Measurements from ENCODE around the gene E2F3.

- no peak for TF ChIP-seq SETDB1 (IDR thresholded peaks at IDR 0.05; ENCODE audit: insufficient read length, low read length)
- no peak for TF ChIP-seq ZBTB11 (tag by site-specific recombination; conservative IDR thresholded peaks at IDR 0.05; ENCODE audit: low read depth)
- no peak for TF ChIP-seq CTCF (tag by site-specific recombination; IDR thresholded peaks at IDR 0.05)
- no peak for TF ChIP-seq TRIM28 (IDR thresholded peaks at IDR 0.05; ENCODE audit: borderline replicate concordance, low read length)
- TF ChIP-seq ZNF629 (tag by site-specific recombination; IDR thresholded peaks at IDR 0.05): no peak
- no peak for TF ChIP-seq RBAK (tag by site-specific recombination; IDR thresholded peaks at IDR 0.05)
- TF ChIP-seq, protein P1, sequence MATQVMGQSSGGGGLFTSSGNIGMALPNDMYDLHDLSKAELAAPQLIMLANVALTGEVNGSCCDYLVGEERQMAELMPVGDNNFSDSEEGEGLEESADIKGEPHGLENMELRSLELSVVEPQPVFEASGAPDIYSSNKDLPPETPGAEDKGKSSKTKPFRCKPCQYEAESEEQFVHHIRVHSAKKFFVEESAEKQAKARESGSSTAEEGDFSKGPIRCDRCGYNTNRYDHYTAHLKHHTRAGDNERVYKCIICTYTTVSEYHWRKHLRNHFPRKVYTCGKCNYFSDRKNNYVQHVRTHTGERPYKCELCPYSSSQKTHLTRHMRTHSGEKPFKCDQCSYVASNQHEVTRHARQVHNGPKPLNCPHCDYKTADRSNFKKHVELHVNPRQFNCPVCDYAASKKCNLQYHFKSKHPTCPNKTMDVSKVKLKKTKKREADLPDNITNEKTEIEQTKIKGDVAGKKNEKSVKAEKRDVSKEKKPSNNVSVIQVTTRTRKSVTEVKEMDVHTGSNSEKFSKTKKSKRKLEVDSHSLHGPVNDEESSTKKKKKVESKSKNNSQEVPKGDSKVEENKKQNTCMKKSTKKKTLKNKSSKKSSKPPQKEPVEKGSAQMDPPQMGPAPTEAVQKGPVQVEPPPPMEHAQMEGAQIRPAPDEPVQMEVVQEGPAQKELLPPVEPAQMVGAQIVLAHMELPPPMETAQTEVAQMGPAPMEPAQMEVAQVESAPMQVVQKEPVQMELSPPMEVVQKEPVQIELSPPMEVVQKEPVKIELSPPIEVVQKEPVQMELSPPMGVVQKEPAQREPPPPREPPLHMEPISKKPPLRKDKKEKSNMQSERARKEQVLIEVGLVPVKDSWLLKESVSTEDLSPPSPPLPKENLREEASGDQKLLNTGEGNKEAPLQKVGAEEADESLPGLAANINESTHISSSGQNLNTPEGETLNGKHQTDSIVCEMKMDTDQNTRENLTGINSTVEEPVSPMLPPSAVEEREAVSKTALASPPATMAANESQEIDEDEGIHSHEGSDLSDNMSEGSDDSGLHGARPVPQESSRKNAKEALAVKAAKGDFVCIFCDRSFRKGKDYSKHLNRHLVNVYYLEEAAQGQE (tag by site-specific recombination; IDR thresholded peaks at IDR 0.05): no peak
- no peak for TF ChIP-seq ELK4 (IDR thresholded peaks at IDR 0.05; ENCODE audit: borderline replicate concordance, low read depth, low read length)
- no peak for TF ChIP-seq PRDM1 (tag by site-specific recombination; IDR thresholded peaks at IDR 0.05)
- TF ChIP-seq SP2 (tag by site-specific recombination; IDR thresholded peaks at IDR 0.05): no peak
These were observed 107.5 kb downstream of the E2F3 start for GRCh38 chr6:20509212-20509611.
